Inflammatory macrophage (primary cell): ENCODE data around the gene CHCHD3.
A peak's percentile ranks its signal among the peaks of the same experiment; 100 is the strongest.
"Not testable (repeated sequence)": the region's sequence is repeated elsewhere in the genome, so short reads cannot be mapped to it uniquely, and the experiment has no call there.

Source experiments
- DNase-seq, 2 donors: peaks; one replicate each; pipeline ENCODE4 v3.0.0-alpha.2; 2020 to 2022

The CHCHD3 gene

DNA sequence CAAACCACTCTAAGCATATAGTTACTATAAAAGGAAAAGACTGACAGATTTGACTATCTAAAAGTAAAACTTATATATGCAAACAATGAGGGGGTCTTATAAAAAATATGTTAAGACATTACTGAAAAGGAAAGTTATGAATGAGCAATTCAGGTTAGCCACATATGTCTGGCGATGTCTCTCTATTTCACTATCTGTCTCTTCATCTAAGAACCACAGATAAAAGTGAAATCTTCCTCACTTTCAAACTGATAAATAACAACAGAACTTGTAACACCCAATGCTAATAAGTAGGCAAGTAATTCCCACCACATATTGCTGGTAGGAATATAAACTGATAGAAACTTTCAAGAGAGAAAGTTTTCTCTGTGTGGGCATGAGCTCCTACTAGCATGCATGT lies 138.2 kb downstream of the CHCHD3 start:
- no peak for DNase-seq

DNA sequence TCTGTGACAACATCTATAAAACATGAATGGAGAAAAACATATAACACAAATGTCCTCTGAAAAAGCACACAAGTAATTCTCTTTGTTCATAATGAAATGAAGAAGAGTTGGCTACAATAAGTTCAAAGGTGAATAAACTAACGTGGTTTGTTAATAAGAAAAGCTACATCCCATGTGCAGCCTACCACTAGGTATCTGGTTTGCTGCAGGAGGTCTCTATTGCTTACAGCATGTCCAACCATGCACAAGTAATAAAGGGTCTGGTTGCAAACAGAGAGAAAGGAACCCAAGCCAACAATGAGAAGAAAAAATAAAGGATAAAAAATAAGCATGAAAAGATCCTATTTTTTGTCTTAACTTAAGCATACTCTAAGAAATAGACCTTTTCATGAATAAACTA lies 139.2 kb downstream of the CHCHD3 start:
- no peak for DNase-seq

DNA sequence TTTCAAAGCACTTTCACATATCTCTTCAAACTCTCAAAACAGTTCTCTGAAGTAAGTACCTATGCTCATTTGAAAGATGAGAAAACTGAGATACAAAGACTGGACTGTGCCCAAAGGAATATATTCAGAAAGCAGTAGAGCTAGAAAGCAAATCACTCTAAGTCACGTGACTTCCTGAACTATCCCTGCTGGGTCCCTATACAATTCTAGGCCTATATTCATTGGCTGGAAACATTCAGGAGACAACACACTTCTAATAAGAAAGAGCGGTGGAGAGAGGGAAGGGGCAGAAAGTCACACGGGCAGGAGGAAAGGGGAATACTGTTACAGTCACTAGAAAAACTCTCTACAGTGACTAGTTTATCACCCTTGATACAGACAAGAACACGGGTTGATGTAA lies 140.0 kb downstream of the CHCHD3 start:
- no peak for DNase-seq

DNA sequence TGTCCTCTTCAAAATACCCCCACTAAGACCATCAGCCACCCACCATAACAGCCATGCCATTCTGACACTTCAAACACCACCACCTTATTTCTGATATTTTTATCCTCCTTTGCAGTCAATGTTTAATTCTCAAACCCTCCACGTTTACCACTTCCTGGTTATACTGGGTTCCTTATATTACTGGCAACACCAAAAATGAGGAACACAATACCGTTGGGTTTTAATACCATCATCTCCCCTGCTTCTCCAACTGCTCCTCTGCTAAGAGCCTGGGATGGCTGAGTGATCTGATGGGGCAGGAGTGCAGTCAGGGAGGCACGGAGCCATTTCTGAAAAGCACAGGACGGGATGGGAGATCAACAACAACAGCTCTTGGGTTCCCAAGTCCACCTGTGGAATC lies 140.5 kb downstream of the CHCHD3 start:
- DNase-seq, result peak; percentile 5 to 24

DNA sequence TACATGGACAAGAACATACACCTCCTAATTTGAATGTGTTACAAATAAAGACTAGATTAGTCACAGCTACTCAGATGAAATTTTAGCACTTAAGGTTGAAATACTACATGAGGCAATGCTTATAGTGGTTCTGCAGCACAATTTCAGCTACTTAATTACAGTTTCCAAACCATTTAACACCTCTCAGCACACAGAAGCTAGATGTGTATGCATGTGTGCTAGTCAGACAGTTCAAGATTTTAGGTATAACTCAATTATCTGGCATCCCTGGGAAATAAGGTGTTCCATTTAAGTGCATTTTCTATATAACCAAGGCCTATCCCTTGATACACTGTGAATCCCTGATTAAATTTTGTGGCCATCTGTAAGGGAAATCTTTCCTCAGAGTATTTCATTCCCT lies 141.8 kb downstream of the CHCHD3 start:
- DNase-seq, result no peak

DNA sequence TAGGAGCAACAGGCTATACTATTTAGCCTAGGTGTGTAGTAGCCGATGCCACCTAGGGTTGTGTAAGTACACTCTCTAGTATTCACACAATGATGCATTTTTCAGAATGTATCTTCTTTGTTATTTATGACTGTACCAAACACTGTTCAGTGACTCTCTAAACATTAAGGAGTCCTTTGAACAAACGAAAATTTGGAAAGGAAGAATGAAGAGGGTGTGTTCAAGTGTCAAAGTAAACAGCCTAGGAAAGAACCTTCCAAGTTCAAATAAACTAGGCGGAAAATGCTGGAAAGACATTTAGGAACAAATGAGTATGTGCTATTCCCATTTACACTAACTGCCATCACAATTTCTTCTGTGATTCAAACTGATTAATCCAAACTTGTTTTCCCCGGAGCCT lies 142.4 kb downstream of the CHCHD3 start:
- no peak for DNase-seq

DNA sequence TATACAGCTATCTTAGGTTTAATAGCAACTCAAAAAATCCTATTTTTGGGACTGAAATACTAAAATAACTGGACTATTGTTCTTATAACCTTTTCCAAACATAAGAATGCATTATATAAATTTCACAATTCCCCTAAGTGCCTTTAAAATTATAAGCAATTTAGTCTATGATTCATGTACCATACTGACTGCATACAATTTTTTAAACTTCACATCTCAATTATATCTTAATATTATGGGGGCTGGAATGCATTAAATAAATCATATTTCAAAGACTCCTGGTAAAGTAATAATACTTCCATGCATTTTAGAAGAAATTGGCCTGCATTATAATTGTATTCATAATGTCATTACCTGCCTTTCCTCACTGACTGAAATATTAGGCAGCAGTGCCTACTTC lies 144.6 kb downstream of the CHCHD3 start:
- DNase-seq, result no peak

DNA sequence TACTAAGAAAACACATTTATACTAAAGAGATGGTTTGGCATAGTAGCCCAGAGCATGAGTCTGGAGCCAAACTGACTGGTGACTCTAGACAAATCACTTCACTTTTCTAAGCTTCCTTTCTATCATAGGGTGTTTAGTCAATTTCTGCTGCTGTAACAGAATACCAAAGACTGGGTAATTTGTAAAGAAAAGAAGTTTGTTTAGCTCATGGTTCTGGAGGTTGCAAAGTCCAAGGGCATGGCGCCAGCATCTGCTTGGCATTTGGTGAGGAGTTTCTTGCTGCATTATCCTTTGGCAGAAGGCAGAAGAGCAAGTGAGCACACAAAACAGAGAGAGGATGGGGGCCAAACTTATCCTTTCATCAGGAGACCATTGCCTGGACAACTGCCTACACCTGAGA lies 146.3 kb downstream of the CHCHD3 start:
- DNase-seq, result no peak

DNA sequence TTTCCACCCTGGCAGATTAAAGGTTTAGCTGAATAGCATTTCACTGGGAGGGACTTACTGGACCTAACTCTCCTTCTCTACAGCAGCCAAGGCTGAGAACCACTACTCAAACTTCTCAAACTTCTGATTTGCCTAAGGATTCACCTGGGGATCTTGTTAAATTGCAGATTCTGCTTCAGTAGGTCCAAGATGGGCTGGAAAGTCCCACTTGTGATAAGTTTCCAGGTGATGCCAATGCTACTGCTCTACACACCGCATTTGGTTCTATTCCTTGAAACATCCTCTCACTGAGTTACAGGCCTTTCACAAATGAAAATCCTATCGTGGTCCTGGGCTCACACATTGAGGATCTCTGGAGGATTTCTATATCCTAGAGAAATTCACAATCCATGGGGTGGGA lies 147.9 kb downstream of the CHCHD3 start:
- DNase-seq, result no peak

DNA sequence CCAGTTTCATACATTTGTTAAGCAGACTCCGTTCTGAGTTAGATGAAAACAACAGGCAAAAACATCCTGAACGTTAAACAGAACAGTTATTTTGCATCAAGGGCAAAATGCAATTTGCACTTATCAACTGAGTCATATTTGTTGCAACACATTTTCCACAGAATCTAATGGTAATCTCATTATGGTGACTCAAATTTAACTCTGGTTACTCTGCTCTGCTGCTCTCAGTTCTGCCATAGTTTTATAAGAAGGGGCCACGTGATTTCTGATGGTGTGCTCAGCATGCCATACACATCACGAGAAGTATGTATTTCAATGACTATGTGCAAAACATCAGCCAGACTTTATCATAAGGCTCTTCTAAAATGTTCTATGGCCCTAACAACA lies 148.8 kb downstream of the CHCHD3 start:
- DNase-seq, result peak; percentile 31 to 46

DNA sequence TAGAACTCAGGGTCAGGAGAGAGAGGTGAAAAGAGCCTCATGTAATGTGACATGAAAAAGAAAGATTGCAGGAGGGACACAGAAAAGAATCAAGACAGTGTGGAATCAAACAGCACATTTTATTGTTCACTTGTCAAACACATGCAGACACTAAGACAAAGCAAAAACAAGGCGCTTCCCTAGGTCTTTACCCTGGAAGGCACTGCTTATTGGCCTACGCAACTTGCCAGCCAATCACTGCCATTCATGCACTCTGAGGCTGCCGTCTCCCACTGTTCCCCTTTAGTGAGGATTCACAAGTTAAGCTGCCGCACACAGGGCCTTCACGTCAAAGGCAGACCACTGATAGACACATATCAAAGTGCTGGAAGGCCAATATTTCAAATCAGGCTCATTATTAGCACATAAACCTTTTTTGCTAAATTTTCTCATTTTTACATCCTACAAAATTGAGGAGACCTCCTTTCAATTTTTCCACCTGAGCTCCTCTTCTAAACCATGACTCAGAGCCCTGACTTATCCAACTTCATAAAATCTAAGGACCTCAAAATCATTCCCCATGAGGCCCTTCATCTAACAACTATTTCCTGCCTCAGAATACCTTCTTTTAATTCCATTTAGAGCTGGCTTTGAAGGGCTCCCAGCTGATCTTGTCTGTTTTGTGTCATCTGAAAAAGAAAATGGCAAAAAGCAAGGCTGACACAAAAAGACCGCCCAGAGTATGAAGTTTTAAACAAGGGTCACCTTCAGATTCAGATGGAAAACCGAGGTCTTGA lies 149.4 kb downstream of the CHCHD3 start:
- DNase-seq, result no peak

DNA sequence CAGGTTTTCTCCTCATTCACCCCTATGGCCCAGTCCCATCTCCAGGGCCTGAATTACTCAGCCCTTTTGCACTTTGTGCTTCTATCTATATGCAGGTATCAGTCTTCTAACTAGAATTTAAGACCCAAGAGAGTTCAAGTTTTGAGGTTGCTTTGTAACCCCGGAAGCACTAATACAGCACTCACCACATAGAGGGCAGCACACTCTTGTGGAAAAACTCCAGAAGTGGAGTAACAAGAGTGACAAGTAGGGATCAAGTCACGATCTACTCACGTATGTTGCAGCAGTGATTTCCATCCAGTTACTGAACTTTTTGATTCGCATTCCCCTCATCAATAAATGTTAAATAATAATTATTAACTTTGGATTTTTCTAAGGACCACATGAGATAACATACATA lies 151.0 kb downstream of the CHCHD3 start:
- no peak for DNase-seq

DNA sequence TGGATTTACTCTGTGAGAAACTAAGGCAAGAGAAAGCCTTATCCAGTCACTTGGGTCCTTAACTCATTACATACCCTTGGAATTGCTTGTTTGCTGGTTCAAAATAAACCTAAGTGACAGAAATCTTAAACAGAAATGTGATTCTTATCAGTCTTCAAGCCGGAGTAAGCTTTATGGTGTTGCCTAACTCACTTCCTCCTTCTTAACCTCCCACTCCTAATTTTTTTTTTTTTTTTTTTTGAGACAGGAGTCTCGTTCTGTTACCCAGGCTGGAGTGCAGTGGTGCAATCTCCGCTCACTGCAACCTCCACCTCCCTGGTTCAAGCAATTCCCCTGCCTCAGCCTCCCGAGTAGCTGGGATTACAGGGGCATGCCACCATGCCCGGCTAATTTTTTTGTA lies 151.9 kb downstream of the CHCHD3 start:
- DNase-seq, result peak; percentile 69 to 80

DNA sequence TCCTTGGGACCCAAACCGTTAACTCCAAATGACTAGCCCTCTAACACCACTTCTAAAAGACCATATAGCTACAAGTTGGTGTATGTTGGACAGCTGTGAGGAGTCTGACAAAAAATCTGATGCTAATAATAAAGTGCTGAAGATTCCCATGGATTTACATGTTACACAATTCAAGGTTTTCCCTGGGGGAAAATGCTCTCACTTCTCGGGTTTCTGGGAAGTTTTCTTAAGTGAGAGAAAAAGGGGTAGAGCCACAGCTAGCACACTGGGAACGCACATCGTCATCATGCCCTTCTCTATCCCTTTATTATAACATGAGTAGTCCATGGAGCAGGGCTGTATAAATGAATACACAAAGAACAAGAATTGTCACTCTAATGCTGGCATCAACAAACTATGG lies 162.1 kb downstream of the CHCHD3 start:
- no peak for DNase-seq

DNA sequence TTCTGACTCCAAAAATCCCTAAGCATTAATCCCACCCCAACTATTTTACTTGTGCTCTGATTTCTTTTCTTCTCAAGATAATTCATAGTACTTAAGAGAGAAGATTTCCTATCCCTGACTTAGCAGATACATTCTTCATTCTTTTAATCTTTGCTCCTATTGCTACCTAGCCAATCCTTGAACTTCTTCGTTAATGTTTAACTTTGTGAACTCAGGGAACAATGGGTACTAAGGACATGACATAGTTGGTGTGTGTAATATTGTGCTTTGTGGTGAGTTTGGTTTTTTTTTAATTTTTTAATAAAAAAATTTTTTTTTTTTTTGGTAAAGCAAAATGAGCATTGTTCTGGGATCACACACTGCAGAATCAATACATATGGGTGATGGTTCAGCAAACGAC lies 166.2 kb downstream of the CHCHD3 start:
- no peak for DNase-seq

DNA sequence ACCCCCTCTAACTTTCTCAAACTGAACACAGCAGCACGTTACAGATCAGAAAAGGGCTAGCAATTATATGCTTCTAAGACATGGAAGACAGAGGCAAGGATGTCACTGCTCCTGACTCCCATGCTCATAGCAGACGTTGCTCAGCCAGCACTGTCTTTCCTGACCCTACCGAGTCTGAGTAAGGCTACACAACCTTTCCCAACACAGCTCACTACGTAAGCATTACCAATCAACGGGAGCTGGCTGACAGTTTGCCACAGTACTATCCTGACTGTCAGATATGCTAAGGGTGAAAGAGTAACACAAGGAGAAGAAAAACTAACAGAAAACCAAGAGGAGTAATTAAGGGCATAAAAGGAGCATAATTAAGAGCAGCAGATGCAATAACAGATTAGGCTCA lies 171.2 kb downstream of the CHCHD3 start:
- no peak for DNase-seq

DNA sequence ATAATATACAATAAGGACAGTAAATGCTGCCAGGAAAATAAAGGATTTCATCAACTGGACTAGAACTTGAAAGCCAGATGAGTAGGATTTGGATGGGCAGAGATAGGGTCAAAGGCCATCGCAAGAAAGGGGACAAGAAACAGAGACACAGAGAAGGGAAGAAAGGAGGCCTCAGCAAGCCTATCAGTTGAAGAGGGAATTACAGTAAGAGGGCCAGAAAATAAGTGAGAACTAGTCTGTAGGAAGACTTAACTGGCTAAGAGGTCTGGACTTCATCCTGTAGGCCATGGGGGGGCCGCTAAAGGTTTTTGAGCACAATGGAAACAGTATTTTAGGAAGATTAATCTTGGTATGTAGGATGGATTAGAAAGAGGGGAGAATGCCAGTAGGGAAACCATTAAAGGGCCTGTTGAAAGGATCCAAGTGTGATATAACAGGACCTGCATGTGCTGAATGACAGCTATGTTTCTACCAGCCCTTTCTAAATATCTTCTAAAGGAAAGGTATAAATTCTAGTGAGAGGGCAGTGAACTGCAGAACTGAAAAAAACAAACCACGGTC lies 174.4 kb downstream of the CHCHD3 start:
- DNase-seq, result no peak

DNA sequence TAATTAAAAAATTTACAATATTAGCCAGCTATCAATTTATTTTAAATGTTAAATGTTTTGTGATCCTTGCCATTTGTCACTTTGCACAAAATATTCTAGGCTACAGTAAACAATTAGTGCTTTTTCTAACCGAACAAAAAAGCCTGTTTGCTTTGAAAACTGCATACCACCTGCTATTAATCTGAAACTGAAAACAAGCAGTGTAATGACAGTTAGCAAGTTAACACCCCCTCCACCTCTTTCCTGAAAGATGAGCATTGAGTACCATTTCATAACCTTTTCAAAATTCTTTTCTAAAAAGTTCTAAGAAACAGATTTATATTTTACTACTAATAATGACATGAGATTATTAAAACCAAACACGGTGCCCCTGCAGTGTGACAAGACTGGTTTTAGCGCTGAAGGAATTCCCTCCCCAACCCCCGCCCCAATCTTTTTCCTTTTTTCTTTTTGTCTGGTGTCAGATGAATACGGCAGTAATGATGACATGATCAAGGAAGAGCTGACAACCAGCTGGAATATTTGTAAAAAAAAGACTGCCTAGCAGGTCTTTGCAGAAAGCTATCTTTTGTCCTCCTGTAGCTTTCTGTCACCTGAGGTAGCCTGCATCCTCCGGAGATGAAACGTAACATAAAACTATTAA lies 175.6 kb downstream of the CHCHD3 start:
- no peak for DNase-seq

DNA sequence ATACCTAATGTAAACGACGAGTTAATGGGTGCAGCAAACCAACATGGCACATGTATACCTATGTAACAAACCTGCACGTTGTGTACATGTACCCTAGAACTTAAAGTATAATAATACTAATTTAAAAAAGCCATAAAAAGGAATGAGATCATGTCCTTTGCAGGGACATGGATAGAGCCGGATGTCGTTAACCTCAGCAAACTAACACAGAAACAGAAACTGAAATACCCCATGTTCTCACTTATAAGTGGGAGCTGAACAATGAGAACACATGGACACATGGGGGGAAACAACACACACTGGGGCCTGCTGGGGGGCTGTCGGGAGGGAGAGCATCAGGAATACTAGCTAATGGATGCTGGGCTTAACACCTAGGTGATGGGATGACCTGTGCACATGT lies 176.8 kb downstream of the CHCHD3 start:
- DNase-seq, result not testable (repeated sequence)

DNA sequence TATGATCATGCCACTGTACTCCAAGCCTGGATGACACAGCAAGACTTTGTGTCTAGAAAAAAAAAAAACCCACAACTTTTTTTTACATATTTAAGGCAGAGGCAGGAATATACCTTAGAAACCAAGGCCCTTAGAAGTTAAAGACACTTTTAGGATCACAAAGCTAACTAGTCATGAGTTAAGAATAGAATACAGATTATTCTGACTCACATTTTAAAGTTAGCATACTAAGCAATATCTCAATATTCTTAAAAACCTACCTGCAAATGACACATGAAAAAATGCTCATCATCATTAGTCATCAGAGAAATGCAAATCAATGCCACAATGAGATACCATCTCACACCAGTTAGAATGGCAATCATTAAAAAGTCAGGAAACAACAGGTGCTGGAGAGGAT lies 177.7 kb downstream of the CHCHD3 start:
- DNase-seq, result no peak

DNA sequence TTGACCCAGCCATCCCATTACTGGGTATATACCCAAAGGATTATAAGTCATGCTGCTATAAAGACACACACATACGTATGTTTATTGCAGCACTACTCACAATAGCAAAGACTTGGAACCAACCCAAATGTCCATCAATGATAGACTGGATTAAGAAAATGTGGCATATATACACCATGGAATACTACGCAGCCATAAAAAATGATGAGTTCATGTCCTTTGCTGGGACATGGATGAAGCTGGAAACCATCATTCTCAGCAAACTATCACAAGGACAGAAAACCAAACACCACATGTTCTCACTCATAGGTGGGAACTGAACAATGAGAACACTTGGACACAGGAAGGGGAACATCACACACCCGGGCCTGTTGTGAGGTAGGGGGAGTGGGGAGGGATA lies 179.6 kb downstream of the CHCHD3 start:
- DNase-seq, result not testable (repeated sequence)

DNA sequence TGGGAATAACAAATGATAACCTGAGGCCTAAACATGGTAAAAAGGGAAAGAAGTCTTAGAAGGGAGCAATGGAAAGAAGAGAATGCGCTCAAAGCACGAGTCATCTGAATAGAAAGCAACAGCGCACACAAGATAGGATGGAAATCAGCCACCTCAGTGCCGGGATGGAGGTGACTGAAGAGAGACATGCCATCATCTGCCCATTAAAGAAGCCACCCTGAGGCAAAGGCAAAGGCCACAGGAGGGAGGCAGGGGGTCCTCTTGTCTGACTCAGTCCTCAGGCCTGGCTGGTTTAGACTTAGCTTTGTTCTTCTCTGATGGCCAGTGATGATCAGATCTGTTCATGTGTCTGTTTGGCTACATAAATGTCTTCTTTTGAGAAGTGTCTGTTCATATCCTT lies 180.6 kb downstream of the CHCHD3 start:
- no peak for DNase-seq

DNA sequence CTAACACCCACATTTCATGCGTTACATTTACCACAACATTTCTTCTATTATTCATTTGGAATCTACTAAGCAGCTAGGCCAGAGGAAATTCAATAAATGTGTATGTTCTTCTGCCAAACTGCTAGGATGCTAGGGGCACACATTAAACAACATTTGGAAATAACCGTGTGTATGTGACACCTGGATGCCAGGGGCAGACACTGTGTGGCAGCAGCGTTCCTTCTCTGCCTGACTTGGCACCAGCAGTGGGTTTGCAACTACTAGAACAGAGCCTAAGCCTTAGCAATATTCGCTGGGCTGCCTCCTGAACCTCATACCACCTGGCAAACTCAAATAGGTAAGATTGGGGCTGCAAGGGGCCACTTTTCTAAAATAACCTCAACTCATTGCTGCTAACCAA lies 182.1 kb downstream of the CHCHD3 start:
- DNase-seq, result no peak

DNA sequence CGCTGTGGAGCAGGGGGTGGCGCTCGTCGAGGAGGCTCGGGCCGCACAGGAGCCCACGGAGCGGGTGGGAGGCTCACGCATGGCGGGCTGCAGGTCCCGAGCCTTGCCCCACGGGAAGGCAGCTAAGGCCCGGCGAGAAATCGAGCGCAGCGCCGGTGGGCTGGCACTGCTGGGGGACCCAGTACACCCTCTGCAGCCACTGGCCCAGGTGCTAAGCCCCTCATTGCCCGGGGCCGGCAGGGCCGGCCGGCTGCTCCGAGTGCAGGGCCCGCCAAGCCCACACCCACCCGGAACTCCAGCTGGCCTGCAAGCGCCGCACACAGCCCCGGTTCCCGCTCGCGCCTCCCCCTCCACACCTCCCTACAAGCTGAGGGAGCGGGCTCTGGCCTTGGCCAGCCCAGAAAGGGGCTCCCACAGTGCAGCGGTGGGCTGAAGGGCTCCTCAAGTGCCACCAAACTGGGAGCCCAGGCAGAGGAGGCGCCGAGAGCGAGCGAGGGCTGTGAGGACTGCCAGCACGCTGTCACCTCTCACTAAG lies 183.2 kb downstream of the CHCHD3 start:
- DNase-seq, result not testable (repeated sequence)
